Coronary artery (tissue), 2 donors: ENCODE data around the gene WBP2.

ENCODE experiments used
- DNase-seq: peaks from one replicate; pipeline ENCODE4 v3.0.0-alpha.2; 2017; ENCODE audit warnings: low spot score
- H3K27ac ChIP-seq, 2 donors: fragments of 200-600 bp; sonication (generic); one replicate each; pipeline ENCODE4 v1.5.1; 2016 to 2019
- H3K4me3 ChIP-seq: fragments of 200-600 bp; sonication (generic); 2 replicates; pipeline ENCODE4 v1.5.1; 2016; ENCODE audit warnings: mild to moderate bottlenecking, moderate library complexity
- CTCF ChIP-seq: fragments of 200-600 bp; sonication (generic); IDR thresholded peaks from one replicate; pipeline ENCODE4 v1.5.1; 2019; ENCODE audit warnings: antibody characterized with exemption

Gene WBP2

DNA sequence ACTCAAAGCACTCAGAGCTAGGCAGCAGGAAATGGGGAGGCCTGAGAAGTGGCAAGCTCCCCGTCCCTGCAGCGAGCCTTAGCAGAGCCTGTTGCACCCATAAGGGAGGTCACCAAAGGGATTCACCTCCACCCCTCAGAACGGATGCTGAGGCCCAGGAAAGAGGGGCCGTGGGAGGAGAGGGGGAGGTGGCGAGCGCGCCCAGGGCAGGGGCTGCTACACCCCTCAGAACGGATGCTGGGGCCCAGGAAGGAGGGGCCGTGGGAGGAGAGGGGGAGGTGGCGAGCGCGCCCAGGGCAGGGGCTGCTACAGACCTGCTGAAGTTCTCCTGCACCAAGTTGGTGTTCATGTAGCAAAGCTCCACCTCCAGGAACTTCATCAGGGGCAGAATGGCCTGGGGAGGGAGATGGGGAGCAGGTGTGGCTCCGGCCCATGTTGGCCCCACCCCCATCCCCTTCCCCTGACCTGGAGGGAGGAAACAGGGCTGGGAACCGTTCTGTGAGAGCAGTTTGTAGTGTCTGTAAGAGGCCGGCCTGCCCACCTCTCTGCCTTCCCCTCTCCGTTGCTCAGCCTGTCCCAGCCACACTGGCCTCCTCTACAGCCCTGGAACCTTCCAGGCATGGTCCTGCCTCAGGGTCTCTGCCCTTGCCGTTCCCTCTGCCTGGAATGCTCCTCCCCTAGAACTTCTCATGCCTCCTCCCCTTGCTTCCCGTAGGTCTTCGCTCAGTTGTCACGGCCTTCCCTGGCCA is 22.3 kb downstream of the WBP2 start:
- Histone ChIP-seq H3K4me3 (no peak overlapping the region), H3K27ac (peak overlapping the region; percentile 20 to 56)
- no peak for TF ChIP-seq CTCF
- no peak for DNase-seq

DNA sequence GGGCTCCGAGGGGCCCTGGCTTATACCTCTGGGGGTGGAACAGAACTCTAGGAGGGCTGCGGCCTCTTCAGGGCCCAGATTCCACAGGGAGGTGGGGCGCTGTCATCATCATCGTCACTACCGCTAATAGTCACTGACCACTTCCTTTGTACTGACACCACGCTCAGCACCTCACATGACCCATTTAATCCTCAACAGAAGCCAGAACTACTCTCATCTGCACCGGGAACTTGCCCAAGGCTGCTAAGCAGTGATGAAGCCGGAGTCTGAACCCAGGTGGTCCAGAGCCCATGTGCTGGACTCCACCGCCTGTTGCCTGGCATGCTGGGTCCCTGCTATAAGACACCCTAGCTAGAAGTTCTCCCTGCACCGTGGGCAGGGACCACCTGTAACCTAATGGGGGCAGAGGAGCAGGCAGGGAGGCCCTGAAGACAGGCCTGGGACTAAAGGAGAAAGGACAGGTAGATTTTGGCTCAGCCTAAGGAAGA is 22.9 kb downstream of the WBP2 start:
- no peak for DNase-seq
- H3K27ac ChIP-seq, result peak overlapping the region; percentile 20 to 56
- H3K4me3 ChIP-seq, result no peak overlapping the region
- no peak for TF ChIP-seq CTCF

DNA sequence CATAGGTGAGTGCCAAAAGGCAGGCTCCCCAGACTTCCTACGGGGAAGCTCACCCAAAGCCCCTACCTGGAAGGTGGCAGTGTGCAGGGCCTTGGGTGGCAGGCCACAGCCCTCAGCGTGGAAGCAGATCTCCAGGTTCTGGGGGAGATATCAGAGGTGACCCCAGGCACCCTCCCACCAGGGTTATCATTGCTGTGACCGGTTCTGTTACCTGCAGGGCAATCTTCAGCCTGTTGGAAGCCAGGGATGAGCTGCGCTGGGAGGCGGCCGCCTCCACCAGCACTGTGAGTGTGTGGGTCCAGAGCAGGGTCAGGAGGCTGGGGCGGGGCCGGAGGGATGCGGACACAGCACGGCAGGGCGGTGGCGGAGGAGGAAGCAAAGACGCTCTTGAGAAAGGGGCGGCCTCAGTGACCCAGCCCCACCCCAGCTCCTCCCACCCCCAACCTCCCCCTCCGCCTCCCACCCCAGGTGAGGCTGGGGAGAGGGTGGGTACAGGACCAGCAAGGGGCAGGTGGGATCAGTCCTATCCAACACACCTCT is 24.0 kb downstream of the WBP2 start:
- no peak for TF ChIP-seq CTCF
- no peak overlapping the region for H3K4me3 ChIP-seq
- no peak overlapping the region for H3K27ac ChIP-seq

GRCh38 chr17:75830164-75831031 is 24.7 kb downstream of the WBP2 start:
- no peak overlapping the region for H3K4me3 ChIP-seq
- DNase-seq, result no peak
- TF ChIP-seq CTCF, result no peak
- no peak overlapping the region for H3K27ac ChIP-seq

More for the DNA sequence above, 24.0 kb downstream of the WBP2 start:
- no peak for DNase-seq

GRCh38 chr17:75829747-75830146 is 25.4 kb downstream of the WBP2 start:
- no peak for TF ChIP-seq CTCF
- no peak for DNase-seq
- H3K4me3 ChIP-seq, result no peak overlapping the region
- H3K27ac ChIP-seq, result no peak overlapping the region

- Histone ChIP-seq H3K27ac (no peak overlapping the region), H3K4me3 (no peak overlapping the region)
- no peak for TF ChIP-seq CTCF
- no peak for DNase-seq
Observed at GRCh38 chr17:75828741-75829140, 26.4 kb downstream of the WBP2 start.
